ENCODE data around the gene CTRB1.

The CTRB1 gene

DNA sequence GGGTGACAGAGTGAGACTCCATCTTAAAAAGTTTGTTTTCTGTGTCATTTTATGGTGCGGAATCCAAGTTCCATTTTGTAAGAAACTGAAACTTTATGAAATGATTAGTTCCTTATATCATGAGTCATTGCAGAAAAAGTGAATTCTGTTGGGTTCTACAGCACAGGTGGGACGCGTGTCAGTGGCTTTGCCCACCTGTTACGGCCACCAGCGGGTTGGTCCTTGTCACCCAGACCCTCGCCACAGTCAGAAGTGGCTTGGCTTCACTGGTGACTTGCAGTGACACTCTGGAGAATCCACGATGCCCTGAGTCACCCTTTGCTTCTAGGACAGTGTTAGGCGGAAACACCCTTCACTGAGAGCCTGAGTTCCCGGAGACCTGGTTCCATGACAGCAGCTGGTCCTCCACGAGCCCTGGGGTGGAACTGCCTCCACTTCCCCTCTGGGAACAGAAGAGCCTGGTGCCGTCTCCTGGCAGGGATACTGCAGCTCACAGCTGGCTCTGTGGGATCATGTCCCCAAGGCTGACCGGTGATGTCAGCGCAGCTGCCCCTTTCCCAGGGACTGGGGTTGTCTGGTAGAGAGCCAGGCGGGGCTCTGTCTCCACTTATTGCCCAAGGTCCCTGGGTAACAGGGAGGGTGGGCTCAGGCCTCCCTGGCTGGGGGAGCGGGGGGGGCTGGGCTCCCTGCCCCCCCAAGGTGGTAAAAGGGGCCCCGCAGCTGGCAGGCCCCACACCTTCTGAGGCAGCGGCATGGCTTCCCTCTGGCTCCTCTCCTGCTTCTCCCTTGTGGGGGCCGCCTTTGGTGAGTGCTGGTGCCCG is at the start of gene CTRB1:
CTRB1 (plus strand) TSS at position 733 of the 821 bp plus-strand sequence; CDS start at position 753, 20 bp downstream.
- DNase-seq: no peak

DNA sequence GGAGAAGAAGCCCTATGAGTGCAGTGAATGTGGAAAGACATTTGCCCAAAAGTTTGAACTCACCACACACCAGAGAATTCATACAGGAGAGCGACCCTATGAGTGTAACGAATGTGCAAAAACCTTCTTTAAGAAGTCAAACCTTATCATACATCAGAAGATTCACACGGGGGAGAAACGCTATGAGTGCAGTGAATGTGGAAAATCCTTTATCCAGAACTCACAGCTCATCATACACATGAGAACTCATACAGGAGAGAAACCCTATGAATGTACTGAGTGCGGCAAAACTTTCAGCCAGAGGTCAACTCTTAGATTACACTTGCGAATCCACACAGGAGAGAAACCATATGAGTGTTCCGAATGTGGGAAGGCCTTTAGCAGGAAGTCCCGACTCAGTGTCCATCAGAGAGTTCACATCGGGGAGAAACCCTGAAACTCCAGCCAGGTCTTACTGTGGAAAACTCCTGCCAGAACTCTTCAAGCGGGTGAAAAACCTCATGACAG is 48.8 kb upstream of the CTRB1 start:
- no peak for DNase-seq

DNA sequence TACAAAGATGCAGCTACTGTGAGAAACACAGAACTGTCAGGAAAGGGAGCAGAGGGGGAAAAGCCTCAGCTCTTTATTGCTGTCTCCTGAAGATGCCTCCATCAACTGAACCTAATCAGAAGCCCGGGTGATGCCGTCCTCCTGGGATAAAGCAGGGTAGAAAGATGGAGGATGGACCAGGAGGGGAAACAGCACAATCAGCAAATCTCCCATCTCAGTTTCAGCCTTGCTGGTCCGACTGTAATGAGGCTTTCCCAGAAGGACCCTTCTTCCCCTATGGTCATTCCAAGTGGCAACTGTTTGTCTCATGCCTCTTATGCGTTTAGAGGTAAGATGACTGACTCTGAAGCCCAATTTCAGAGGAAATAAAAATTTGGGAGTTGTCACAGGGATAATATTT is 46.2 kb upstream of the CTRB1 start:
- no peak for DNase-seq

DNA sequence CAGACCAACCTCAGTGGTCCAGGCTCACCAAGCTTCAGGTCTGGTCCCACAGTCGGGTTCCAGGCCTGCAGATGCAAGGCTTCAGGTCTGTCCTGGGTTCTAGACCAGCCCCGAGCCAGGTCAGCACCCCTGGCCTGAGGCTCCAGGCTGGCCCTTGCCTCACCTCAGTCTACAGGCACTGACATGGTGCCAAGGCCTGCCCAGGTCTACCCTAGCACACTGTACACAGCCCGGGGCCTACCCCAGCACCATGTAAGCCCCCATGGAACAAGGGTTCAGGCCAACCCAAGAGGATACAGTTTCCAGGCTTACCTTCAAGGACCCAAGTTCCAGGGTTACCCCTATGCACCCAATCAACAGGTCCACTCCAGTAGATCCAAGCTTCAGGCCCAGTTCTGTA is 43.7 kb upstream of the CTRB1 start:
- DNase-seq: no peak

DNA sequence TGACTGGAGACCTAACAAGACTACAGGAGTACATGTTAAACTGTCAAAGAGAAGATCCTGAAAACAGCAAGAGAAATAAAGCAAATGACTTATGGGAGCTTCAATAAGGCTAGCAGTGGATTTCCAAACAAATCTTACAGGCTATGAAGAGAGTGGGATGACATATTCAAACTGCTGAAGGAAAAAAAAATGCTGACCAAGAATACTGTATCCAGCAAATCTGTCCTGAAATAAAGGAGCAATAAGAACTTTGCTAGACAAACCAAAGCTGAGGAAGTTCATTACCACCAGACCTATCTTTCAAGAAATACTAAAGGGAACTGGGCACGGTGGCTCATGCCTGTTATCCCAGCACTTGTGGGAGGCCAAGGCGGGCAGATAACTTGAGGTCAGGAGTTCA is 41.9 kb upstream of the CTRB1 start:
- no peak for DNase-seq

DNA sequence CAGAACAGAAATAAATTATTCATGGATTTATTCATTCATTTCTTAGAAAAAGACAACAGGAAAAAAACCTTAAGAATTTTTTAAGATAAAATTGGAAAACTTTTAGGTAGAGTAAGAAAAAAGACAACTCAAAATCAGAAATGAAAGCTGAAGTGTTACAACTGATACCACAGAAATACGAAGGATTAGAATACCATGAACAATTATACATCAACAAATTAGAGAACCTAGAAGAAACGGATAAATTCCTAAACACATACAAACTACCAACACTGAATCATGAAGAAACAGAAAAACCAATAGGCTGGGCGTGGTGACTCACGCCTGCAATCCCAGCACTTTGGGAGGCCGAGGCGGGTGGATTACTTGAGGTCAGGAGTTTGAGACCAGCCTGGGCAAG is 39.6 kb upstream of the CTRB1 start:
- DNase-seq: no peak

DNA sequence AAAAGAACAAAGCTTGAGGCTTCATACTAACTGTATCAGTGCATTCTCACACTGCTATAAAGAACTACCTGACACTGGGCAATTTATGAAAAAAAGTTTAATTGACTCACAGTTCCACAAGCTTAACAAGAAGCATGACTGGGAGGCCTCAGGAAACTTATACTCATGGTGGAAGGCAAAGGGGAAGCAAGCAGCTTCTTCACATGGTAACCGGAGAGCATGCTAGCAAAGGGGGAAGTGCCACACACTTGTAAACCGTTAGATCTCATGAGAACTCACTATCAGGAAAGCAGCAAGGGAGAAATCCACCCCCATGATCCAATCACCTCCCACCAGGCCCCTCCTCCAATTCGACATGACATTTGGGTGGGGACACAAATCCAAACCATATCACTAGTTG is 37.2 kb upstream of the CTRB1 start:
- DNase-seq: no peak

DNA sequence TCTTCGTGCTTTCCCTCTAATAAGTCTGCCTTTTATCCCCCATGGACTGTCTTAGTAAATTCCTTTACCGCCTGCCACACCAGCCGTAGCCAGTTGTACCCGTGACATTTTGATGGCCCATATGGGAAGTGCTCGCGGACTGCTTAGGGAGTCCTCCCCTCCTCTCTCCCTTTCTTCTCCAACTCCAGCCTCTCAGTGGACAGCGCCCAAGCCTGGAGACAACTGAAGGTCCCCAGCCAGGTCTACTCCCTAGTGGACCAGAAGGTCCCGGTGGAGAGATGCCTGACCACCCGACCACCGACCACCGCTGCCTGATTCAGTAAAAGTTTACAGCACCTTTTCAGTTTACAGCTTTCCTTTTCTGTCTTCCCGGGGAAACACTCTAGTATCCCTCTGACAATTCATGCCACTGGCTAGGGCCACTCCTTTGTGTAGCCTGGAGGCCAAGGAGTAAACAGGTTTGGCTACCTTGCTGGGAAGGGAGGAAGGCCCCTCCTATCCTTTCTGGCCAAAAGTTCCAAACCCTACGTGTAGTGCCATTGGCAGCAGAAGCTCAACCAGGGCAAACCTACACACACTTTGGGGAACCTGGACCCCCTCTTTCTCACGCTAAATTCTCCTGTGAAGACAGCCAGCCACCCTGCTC is 29.8 kb upstream of the CTRB1 start:
- DNase-seq: no peak

DNA sequence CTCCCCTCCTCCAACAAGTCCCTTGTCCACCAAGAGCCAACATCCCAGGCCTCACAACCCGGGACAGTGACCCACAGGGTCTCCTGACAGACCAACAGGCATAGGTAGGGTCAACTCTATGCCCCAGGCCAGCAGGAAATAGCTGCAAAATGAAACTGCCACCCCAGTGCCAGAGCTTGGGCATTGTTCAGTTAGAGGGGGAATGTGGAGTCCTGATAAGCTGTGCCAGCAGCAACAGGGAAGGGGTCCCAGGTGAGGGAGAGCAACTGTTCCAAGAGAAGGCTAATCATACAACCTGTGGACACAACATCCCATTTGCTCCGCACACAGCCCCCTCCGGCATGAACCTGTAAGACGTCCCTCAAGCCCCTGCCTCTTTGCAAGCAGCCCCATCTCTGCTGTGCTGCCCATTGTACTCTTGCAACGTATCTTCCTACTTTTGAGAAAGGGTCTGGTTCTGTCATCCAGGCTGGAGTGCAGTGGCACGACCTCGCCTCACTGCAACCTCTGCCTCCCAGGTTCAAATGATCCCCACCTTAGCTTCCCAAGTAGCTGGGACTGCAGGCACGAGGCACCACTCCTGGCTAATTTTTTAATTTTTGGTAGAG is 29.0 kb upstream of the CTRB1 start:
- no peak for DNase-seq

DNA sequence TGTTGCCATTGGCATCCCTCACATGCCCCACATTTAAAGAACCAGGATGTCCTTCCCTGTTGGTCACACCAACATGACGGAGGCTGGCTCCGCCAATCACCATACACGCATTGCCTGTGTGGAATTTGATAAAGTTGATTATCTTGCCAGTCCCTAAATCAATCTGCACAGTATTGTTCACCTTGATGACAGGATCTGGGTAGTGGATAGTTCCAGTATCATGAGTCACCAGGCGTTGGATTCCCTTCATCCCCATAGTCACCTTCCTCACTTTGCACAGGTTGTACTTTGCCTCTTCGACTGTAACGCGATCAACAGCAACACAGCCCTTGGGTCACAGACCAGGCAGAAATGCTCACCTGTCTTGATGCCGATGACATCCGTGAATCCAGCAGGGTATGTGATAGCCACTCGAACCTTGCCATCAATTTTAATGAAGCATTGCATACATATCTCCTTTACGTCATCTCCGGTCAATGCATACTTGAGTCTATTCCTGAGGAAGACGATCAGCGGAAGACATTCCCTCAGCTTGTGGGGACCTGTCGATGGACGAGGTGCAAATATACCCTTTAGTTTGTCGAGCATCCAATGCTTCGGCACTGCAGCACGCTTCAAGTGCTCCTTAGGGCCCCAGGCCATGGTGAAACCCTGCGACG is 26.1 kb upstream of the CTRB1 start:
- no peak for DNase-seq

DNA sequence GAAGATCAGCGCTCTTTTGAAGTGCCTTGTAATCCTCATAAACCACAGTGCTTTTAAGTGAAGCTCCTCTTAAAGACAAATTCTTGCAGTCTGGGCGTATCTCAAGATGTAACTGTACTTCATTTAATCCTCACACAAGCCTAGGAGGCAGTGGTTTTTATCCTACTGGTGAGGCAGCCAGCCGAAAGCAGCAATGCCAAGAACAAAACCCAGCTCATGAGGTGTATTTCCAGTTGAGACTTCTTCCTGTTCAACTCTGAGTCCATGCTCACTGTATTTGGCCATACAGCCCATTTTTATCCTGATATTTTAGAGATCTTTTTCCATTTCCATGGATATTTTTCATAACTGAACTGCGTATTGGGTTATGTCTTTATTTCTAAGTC is 25.5 kb upstream of the CTRB1 start:
- DNase-seq: no peak

DNA sequence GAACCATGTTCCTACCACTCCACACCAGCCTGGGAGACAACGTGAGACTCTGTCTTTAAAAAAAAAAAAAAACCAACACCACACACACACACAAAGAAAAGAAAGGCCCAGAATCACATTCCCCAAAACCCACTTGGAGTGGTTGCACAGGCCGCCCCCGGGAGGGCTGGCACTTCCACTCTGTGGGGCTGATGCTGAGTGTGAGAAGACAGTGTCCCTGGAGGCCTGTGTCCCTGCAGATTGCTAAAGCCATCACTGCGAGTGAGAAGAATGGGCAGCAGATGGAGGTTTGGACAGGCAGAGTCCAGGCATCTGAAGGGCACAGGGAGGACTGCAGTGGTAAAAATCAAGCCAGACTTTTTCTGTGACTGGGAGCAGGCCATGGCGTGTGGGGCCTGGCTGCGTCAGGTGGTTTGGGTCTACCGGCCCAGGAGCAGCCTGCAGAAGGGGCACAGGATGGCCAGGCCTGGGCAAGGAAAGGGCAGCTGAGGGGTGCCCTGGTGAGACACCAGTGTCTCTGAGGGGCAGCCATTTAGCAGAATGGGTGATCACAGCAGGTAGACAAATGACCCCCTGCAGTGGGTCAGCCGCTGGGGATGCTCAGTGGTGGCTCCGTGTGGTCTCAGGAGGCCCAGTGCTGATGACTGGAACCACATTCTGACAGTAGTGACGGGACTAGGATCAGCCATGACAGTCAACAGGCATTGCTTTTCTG is 24.9 kb upstream of the CTRB1 start:
- DNase-seq: no peak

DNA sequence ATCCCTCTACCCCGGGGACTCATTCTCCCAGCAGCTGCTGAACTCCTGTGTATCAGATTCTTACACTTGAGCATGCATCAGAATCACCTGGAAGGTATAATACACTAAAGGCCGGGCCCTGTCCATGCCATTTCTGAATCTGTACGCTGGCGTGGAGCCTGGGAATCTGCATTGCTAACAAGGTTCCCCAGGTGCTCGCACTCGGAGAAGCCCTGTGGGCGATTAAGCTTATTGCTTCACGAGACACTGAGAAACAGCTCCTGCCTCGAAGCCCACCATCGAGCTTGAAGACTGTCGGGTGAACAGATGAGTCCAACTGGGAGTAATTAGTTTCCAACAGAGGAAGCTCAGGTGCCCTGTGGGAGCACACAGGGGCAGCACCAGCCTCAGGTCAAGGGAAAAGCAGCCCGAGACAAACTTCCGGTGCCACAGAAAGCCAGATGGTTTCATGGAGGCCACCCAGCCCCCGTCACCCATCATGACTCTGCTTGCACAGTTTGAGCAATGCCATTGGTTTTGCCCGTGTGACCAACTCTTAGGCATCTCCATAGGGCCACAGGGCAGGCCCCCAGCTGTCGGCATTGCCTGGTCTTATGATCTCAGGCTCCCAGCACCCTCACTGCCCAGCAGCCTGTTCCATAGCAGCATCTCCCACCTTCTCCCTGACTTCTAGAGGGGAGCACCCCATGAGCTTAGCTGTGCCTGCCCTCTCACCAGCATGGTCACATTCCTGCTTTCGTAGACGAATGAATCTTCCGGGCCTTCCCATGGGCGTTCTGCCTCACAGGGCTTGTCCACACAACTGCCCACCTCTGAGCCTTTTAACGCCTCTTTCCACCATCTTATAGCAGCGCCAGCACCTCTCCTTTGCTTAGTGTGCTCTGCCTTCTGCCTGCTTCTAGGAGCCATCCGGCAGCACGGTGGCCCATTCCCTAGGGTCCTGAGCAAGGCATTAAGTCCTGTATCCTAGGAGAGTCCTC is 22.7 kb upstream of the CTRB1 start:
- DNase-seq: no peak

DNA sequence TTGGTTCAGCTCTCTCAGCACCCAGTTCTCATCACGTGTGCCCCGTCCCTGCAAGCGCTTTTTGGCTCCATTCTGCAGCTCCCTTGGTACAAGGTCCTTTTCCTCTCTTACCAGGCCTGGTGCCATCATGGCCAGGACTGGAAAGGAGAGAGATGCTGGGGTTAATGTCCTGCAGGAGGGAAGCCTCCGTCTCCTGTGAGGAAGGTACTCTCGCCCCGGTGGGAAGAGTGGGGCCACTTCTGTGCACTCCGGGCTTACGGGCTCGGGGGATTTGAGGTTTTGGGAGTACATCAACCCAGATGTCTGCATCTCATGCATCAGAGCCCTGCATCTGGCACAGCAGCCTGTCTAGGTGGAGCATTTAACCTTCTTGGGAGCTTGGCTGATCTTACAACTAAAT is 22.0 kb upstream of the CTRB1 start:
- no peak for DNase-seq

DNA sequence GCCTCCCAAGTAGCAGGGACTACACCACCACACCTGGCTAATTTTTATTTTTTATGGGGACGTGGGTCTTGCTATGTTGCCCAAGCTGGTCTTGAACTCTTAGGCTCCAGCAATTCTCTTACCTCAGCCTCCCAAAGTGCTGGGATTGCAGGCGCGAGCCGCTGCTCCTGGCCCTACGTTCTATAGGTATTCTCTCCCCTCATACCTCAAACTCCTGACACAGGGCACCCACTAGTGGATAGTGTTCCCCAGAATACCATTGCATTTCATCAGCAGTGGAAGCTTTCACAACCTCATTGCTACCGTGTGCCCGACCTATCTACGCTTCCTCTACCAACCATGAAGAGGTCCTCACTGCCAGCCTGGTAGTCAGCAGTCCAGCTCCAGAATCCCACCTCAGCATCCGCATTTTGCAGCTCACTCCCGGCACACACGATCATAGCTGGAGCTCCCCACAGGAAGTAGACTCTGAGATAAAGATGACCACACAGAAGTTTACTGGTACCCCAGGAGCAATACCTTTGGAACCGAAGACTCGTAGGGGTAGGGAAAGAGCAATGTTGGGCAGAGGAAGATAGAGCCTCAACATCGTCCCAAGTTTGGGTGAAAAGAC is 21.2 kb upstream of the CTRB1 start:
- no peak for DNase-seq

DNA sequence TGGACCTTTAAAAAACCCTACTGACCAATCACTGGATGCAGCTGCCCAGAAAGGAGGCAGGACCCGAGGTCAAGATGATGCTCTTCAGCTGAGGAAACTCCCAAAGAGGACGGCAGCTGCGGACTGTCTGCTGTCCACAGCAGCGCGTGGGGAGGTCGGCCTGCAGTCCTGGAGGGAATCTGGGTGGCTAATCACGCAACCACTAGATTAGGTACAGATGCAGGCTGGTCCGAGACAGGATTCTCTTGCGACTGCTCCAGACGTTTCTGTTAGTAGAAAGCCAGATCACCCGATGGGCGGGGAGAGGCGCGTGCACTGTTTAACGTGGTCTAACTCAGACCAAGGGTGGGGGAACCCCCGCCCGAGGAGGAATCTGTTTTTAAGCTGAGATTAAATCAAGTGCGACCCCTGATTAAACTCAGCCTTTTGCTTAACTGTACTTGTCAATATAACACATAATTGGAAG is 20.6 kb upstream of the CTRB1 start:
- no peak for DNase-seq

DNA sequence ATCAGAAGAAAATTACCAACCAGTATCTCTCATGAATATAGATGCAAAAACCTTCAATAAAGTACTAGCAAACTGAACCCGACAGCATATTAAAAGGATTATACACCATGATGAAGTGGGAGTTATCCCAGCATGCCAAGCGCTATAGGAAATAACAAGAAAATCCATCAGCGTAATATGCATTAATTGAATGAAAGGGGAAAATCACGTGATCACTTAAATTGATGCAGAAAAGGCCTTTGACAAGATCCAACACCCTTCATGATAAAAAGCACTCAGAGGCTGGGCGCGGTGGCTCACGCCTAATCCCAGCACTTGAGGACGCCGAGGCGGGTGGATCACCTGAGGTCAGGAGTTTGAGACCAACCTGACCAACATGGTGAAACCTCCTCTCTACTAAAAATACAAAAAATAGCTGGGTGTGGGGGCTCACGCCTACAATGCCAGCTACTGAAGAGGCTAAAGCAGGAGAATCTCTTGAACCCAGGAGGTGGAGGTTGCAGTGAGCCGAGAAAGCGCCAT is 16.7 kb upstream of the CTRB1 start:
- no peak for DNase-seq

DNA sequence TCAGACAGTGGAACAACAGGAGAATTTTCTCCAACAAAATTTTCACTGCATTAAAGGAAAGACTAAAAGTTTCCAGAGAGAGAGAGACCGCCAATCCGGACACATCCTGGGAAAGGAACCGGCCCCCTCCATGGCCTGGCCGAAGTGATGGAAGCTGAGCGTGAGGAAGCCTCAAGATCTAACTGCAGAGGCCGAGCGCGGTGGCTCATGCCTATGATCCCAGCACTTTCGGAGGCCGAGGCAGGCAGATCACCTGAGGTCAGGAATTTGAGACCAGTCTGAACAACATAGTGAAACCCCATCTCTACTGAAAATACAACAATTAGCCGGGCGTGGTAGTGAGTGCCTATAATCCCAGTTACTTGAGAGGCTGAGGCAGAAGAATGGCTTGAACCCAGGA is 15.7 kb upstream of the CTRB1 start:
- no peak for DNase-seq

DNA sequence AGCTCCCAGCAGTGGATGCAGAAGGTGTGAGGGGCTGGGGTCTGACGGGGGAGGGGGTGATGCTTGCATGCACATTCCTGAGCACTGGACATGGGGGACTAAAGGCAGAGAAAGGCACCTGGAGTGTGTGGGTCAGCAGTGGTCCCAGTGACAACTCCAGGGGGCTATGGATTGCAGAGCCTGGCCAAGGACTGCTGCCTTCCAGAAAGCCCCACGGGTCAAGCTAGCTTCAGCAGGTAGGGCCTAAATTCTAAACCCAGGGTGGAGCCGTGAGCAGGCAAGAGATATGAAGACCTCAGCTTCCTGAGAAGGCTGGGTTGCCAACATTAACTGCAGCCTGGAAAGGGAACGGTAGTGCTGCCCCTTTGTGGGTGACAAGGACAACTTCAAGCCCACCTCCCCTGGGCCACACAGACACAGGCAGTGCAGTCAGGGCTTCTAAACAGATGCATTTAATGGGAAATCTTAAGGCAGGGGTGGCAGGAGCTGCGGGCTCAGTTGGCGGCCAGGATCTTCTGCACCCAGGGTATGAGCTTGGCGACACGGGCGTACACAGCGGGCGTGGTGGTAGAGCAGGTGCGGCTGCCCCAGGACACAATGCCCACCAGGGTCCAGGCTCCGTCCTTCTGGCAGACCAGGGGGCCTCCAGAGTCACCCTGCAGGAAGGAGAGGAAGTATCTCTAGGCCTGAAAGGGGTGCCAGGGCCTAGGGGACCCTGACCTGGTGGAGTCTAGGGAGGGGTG is 14.9 kb upstream of the CTRB1 start:
- DNase-seq: no peak

DNA sequence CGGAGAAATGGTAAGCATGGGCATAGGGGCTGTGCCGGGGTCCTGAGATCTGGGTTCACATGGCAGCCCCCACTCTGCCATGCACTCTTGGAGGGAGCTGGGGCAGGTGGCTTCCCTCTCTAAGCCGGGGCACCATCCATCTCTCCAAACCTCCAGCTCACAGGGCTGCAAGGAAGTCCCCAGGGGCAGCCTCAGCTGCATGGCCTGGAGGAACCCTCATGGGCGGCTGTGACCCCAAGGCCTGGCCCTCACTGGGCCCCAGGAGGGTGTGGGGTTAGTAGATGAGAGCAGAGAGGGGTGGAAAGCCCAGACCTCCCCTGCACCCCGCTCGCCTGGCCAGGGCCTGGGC is 14.4 kb upstream of the CTRB1 start:
- DNase-seq: no peak
